GM18909 (cell line): ENCODE results near the gene DLL4.

ENCODE experiments used
- ATAC-seq: cut with Tn5 transposase; IDR thresholded peaks from one replicate; pipeline ENCODE4 v1.9.1; 2021; ENCODE audit warnings: mild to moderate bottlenecking; ENCODE audit not compliant: unreplicated experiment, poor library complexity

The DLL4 gene

GRCh38 chr15:40925863-40926658 lies 3.1 kb upstream of the DLL4 start:
- ATAC-seq: no peak

GRCh38 chr15:40926659-40927494 lies 2.3 kb upstream of the DLL4 start:
- no peak for ATAC-seq

GRCh38 chr15:40927495-40927872 lies 1.7 kb upstream of the DLL4 start:
- no peak for ATAC-seq

- ATAC-seq: no peak
Observed at GRCh38 chr15:40927873-40928806, 1.0 kb upstream of the DLL4 start.

- peak; percentile 9 for ATAC-seq
Observed at GRCh38 chr15:40929660-40930429, 705 bp downstream of the DLL4 start.

GRCh38 chr15:40930430-40931299 lies 1.5 kb downstream of the DLL4 start:
- ATAC-seq: no peak

- ATAC-seq: no peak
Observed at GRCh38 chr15:40931300-40932142, 2.4 kb downstream of the DLL4 start.

GRCh38 chr15:40932156-40932555 lies 3.0 kb downstream of the DLL4 start:
- ATAC-seq: no peak

- no peak for ATAC-seq
Observed at GRCh38 chr15:40932649-40933516, 3.7 kb downstream of the DLL4 start.

- no peak for ATAC-seq
Observed at GRCh38 chr15:40933517-40933902, 4.4 kb downstream of the DLL4 start.

GRCh38 chr15:40934457-40934856 lies 5.3 kb downstream of the DLL4 start:
- no peak for ATAC-seq

- ATAC-seq: no peak
Observed at GRCh38 chr15:40936234-40936708, 7.1 kb downstream of the DLL4 start.

GRCh38 chr15:40936709-40937666 lies 7.8 kb downstream of the DLL4 start:
- ATAC-seq: no peak

- ATAC-seq: no peak
Observed at GRCh38 chr15:40937762-40938535, 8.8 kb downstream of the DLL4 start.

- no peak for ATAC-seq
Observed at GRCh38 chr15:40938536-40938870, 9.4 kb downstream of the DLL4 start.
